Measurements from ENCODE around the gene ASCL5. TPM values are rescaled to one million over a fixed set of nuclear protein-coding genes. Genes with fewer than 3 reads are reported as not detected.

The ASCL5 gene
- total and polyA plus RNA-seq, 2 of the 13 experiments (the other 11 are each of a cell fraction or from before 2014, with no cell fraction given): not detected

GRCh38 chr1:201142011-201142848, 15.2 kb upstream of the ASCL5 start:
- DNase-seq (ENCODE audit: low spot score) (no peak), FAIRE-seq (no peak), ATAC-seq (no peak)
- POLR2A ChIA-PET: no interaction called here
- CTCF ChIA-PET (ENCODE audit: low intra/inter-chr PET ratio, low total read pairs): no interaction called here
- Histone ChIP-seq H4K20me1 (ENCODE audit: insufficient read depth, low read length) (0 out of 2 replicates have a peak, but pooled peaks cover 4% of the 10 kb centered on the region), H3K27ac (ENCODE audit: extremely low read length, insufficient read depth, low read length) (no peak overlapping the region), H3K4me3 (replicated peaks in 1 of 3; ENCODE audit: insufficient read depth in 1 of 3, low read depth in 2 of 3, low read length in 3 of 3) (no peak overlapping the region), H3K4me2 (ENCODE audit: low read depth, low read length) (no peak overlapping the region), H2AFZ (ENCODE audit: low read length) (no peak overlapping the region), H3K79me2 (ENCODE audit: insufficient read depth, low read length) (no peaks in the 10 kb centered on the region), H3K36me3 (replicated peaks in 1 of 2; ENCODE audit: control insufficient read depth in 1 of 2, insufficient read depth in 2 of 2, low read length in 2 of 2) (peaks cover 27 to 92% of the 10 kb centered on the region in 2 experiments; a peak in 4 of 5 replicates), H3K9me3 (ENCODE audit: low read length) (no peaks in the 10 kb centered on the region), H3K9ac (ENCODE audit: insufficient read depth, low read depth, low read length) (no peak overlapping the region), H3K27me3 (ENCODE audit: control insufficient read depth in 1 of 2, insufficient read depth in 2 of 2, low read length in 2 of 2) (no peaks in the 10 kb centered on the region), H3K4me1 (ENCODE audit: insufficient read depth, low read length) (no peaks in the 10 kb centered on the region)
- BruUV-seq (replicated peaks): no TSS peak
- 93% methylated on average over 13 of the region's 16 CpGs for WGBS (ENCODE audit: low lambda C conversion rate)
- intact Hi-C loops (cut with micrococcal nuclease; ENCODE audit: unreplicated experiment) (no loop called here), in situ Hi-C loops (cut with HindIII; ENCODE audit: extremely low pct_ligation_motif_present, low pct_unique_long_range_greater_than_20kb) (no loop called here)
- no peak for TF ChIP-seq ZNF101 (CRISPR knock-in tag; IDR thresholded peaks at IDR 0.05; ENCODE audit: borderline replicate concordance, low read depth)
- TF ChIP-seq HNRNPLL (IDR thresholded peaks at IDR 0.05; ENCODE audit: low read depth, low read length, poor library complexity, severe bottlenecking): no peak
- no peak for TF ChIP-seq NFYC (CRISPR knock-in tag; IDR thresholded peaks at IDR 0.05)
- no peak for TF ChIP-seq SMC3 (IDR thresholded peaks at IDR 0.05; ENCODE audit: low read length)
- no peak for TF ChIP-seq NONO (IDR thresholded peaks at IDR 0.05)
- TF ChIP-seq NONO (CRISPR knock-in tag; conservative IDR thresholded peaks at IDR 0.05): no peak
- no peak for TF ChIP-seq AHDC1 (CRISPR knock-in tag; IDR thresholded peaks at IDR 0.05; ENCODE audit: borderline replicate concordance)
- no peak for TF ChIP-seq MIER2 (CRISPR knock-in tag; IDR thresholded peaks at IDR 0.05)
- no peak for TF ChIP-seq BRCA1 (CRISPR knock-in tag; IDR thresholded peaks at IDR 0.05)
- TF ChIP-seq FLYWCH1 (CRISPR knock-in tag; IDR thresholded peaks at IDR 0.05): no peak
- TF ChIP-seq JUNB (CRISPR knock-in tag; IDR thresholded peaks at IDR 0.05; ENCODE audit: borderline replicate concordance): no peak
- no peak for TF ChIP-seq NFKB2 (CRISPR knock-in tag; IDR thresholded peaks at IDR 0.05; ENCODE audit: borderline replicate concordance)
- TF ChIP-seq RNF2 (conservative IDR thresholded peaks at IDR 0.05; ENCODE audit: low read depth): no peak
- no peak for TF ChIP-seq SAP130 (CRISPR knock-in tag; IDR thresholded peaks at IDR 0.05; ENCODE audit: low read depth)
- no peak for TF ChIP-seq E2F1 (CRISPR knock-in tag; IDR thresholded peaks at IDR 0.05)
- TF ChIP-seq ZNF12 (CRISPR knock-in tag; IDR thresholded peaks at IDR 0.05): no peak
- no peak for TF ChIP-seq FOXK2 (IDR thresholded peaks at IDR 0.05)
